HepG2 (cell line): ENCODE measurements around the gene ZSCAN21. TPM values are rescaled to one million over a fixed set of nuclear protein-coding genes. Genes with fewer than 3 reads are reported as not detected.

ENCODE experiments used
- ATAC-seq: fragments of 200-7000 bp; cut with Tn5 transposase; 3 replicates; pipeline ENCODE4 v1.9.1; 2020; ENCODE audit warnings: mild to moderate bottlenecking, moderate library complexity
- BruUV-seq: library from RNA; stranded (reverse); fragments of 400-500 nt; replicated peaks from 2 replicates; lab custom pipeline; 2021; lab: Mats Ljungman, UMichigan
- CTCF ChIA-PET: fragments of 300-600 bp; formaldehyde crosslinking; extraction: SDS; loops from one replicate; lab custom pipeline; 2021; ENCODE audit warnings: low total read pairs, inconsistent platforms, low intra/inter-chr PET ratio; lab: Yijun Ruan, JAX
- POLR2A ChIA-PET: fragments of 350-600 bp; sonication (Branson Sonifier 250); formaldehyde crosslinking; loops from one replicate; lab custom pipeline; 2020; ENCODE audit warnings: antibody characterized with exemption, inconsistent platforms; lab: Yijun Ruan, JAX
- DNase-seq: peaks from one replicate; pipeline ENCODE4 v3.0.0-alpha.2; 2015; ENCODE audit warnings: low spot score
- FAIRE-seq: peaks from 3 replicates; lab custom pipeline; 2011; peaks lifted over from hg19 to GRCh38; lab: Jason Lieb, UNC
- H2AFZ ChIP-seq: one replicate; pipeline ENCODE4 v1.6.1; 2011; ENCODE audit warnings: low read length, inconsistent platforms
- H3K27ac ChIP-seq: fragments of 300-600 bp; 3 replicates; pipeline ENCODE4 v1.8.0; 2011; ENCODE audit warnings: mixed run types, mild to moderate bottlenecking, mixed read lengths, low read length, inconsistent platforms; ENCODE audit not compliant: insufficient read depth; ENCODE audit errors: extremely low read length
- H3K27me3 ChIP-seq, 2 experiments: fragments of 200-600 bp in 1 of 2; 2 replicates in 1 of 2; 3 replicates in 1 of 2; pipeline versions ENCODE4 v1.6.0 to v1.8.0; 2011; ENCODE audit warnings: low read length in 2 of 2, mild to moderate bottlenecking in 2 of 2, moderate library complexity in 2 of 2, inconsistent platforms in 1 of 2; ENCODE audit not compliant: insufficient read depth in 2 of 2, control insufficient read depth in 1 of 2
- H3K36me3 ChIP-seq, 2 experiments: fragments of 200-600 bp in 1 of 2; replicated peaks in 1 of 2; 2 replicates in 1 of 2; 3 replicates in 1 of 2; pipeline versions ENCODE4 v1.5.1 to v1.8.0; 2011; ENCODE audit warnings: low read length in 2 of 2, inconsistent platforms in 1 of 2; ENCODE audit not compliant: insufficient read depth in 2 of 2, control insufficient read depth in 1 of 2
- H3K4me1 ChIP-seq: 2 replicates; pipeline ENCODE4 v1.5.1; 2012; ENCODE audit warnings: low read length, inconsistent platforms; ENCODE audit not compliant: insufficient read depth
- H3K4me2 ChIP-seq: 2 replicates; pipeline ENCODE4 v1.6.0; 2011; ENCODE audit warnings: low read depth, low read length, inconsistent platforms
- H3K4me3 ChIP-seq, 3 experiments: fragments of 200-600 bp in 1 of 3; sonication (generic), shearing (Covaris generic) in 1 of 3; replicated peaks in 1 of 3; 2 replicates each; pipeline ENCODE4 v1.5.1; 2011 to 2016; ENCODE audit warnings: low read length in 3 of 3, inconsistent platforms in 2 of 3, low read depth in 2 of 3, mild to moderate bottlenecking in 2 of 3, control low read depth in 1 of 3, mixed read lengths in 1 of 3; ENCODE audit not compliant: insufficient read depth in 1 of 3
- H3K79me2 ChIP-seq: one replicate; pipeline ENCODE4 v1.6.1; 2011; ENCODE audit warnings: low read length, inconsistent platforms; ENCODE audit not compliant: insufficient read depth
- H3K9ac ChIP-seq: 2 replicates; pipeline ENCODE4 v1.6.0; 2011; ENCODE audit warnings: mild to moderate bottlenecking, low read depth, low read length, inconsistent platforms; ENCODE audit not compliant: insufficient read depth
- H3K9me3 ChIP-seq: 2 replicates; pipeline ENCODE4 v1.5.1; 2012; ENCODE audit warnings: mild to moderate bottlenecking, low read length
- H4K20me1 ChIP-seq: 2 replicates; pipeline ENCODE4 v1.6.0; 2011; ENCODE audit warnings: inconsistent platforms, mild to moderate bottlenecking, low read length, moderate library complexity; ENCODE audit not compliant: insufficient read depth
- HHEX ChIP-seq: IDR thresholded peaks from 2 replicates; pipeline ENCODE4 v1.6.1; 2016; ENCODE audit warnings: control low read depth
- RXRA ChIP-seq: sonication (generic); formaldehyde crosslinking; IDR thresholded peaks from 2 replicates; pipeline ENCODE4 v1.5.1; 2020; ENCODE audit warnings: missing genetic modification reagents
- ZBTB3 ChIP-seq: sonication (generic); formaldehyde crosslinking; IDR thresholded peaks from 2 replicates; pipeline ENCODE4 v1.4.0; 2020; ENCODE audit warnings: low read depth, mild to moderate bottlenecking, moderate library complexity, missing genetic modification reagents, borderline replicate concordance
- ZNF121 ChIP-seq: sonication (generic); formaldehyde crosslinking; IDR thresholded peaks from 2 replicates; pipeline ENCODE4 v1.5.0; 2020; ENCODE audit warnings: mild to moderate bottlenecking, missing genetic modification reagents
- ZNF329 ChIP-seq: sonication (generic); formaldehyde crosslinking; IDR thresholded peaks from 2 replicates; pipeline ENCODE4 v1.9.0; 2021; ENCODE audit warnings: low read depth, mild to moderate bottlenecking, missing genetic modification reagents
- ZNF737 ChIP-seq: sonication (generic); formaldehyde crosslinking; IDR thresholded peaks from 2 replicates; pipeline ENCODE4 v1.5.0; 2020; ENCODE audit warnings: missing genetic modification reagents, mild to moderate bottlenecking, borderline replicate concordance
- ZSCAN29 ChIP-seq: sonication (generic); formaldehyde crosslinking; conservative IDR thresholded peaks from 2 replicates; pipeline ENCODE4 v1.4.0; 2020; ENCODE audit warnings: mild to moderate bottlenecking, missing genetic modification reagents
- WGBS: methylation state at CpG from one replicate; pipeline ENCODE4 v1.1.6; 2017; ENCODE audit warnings: low lambda C conversion rate; 5-methylcytosine and 5-hydroxymethylcytosine counted together
- in situ Hi-C: cut with HindIII; loops from 2 replicates; pipeline ENCODE4 v1.10.0; 2017; ENCODE audit warnings: low pct_unique_long_range_greater_than_20kb; ENCODE audit not compliant: extremely low pct_ligation_motif_present
- intact Hi-C: fragments of 100-400 bp; cut with micrococcal nuclease; formaldehyde crosslinking; loops from one replicate; pipeline ENCODE4 v1.10.0; 2022; ENCODE audit not compliant: unreplicated experiment
- polyA plus RNA-seq, 8 experiments: library from polyadenylated mRNA; depleted of rRNA in 3 of 8; stranded (reverse) in 7 of 8; unstranded in 1 of 8; fragments of >200 nt; fragmentation: Illumina TruSeq in 4 of 8; extraction: Trizol in 4 of 8; gene quantifications; 2 replicates each; pipeline versions ENCODE4 v1.2.1 to v1.2.3, GENCODE V29; 2011 to 2016; ENCODE audit warnings: low read depth in 4 of 8, missing spikeins in 1 of 8, mixed read lengths in 1 of 8; ENCODE audit not compliant: insufficient read depth in 1 of 8
- total RNA-seq, 5 experiments: library from RNA; depleted of rRNA; stranded (reverse); fragments of >200 nt; fragmentation: Illumina TruSeq; extraction: Trizol; gene quantifications; 2 replicates each; pipeline ENCODE4 v1.2.3, GENCODE V29; 2016; ENCODE audit warnings: low read depth in 1 of 5
- TF ChIP-seq, protein P1 (sequence below): sonication (generic); formaldehyde crosslinking; IDR thresholded peaks from 2 replicates; pipeline ENCODE4 v1.4.0; 2020; ENCODE audit warnings: mild to moderate bottlenecking, missing genetic modification reagents
- TF ChIP-seq, protein P2 (sequence below), 2 experiments: sonication (generic) in 1 of 2; formaldehyde crosslinking in 1 of 2; IDR thresholded peaks; 2 replicates each; pipeline versions ENCODE4 v1.4.0 to v1.6.1; 2018 to 2020; ENCODE audit warnings: missing genetic modification reagents in 2 of 2, borderline replicate concordance in 1 of 2, low read depth in 1 of 2, mild to moderate bottlenecking in 1 of 2, missing biosample characterization in 1 of 2
- TF ChIP-seq, protein P3 (sequence below): IDR thresholded peaks from 2 replicates; pipeline ENCODE4 v1.6.1; 2016; ENCODE audit warnings: missing compliant biosample characterization, missing genetic modification reagents, borderline replicate concordance
- TF ChIP-seq, protein P4 (sequence below): sonication (generic); formaldehyde crosslinking; IDR thresholded peaks from 2 replicates; pipeline ENCODE4 v1.4.0; 2020; ENCODE audit warnings: missing genetic modification reagents
- TF ChIP-seq, protein P5 (sequence below): IDR thresholded peaks from 2 replicates; pipeline ENCODE4 v1.6.1; 2018; ENCODE audit warnings: missing genetic modification reagents
- TF ChIP-seq, protein P6 (sequence below): sonication (generic); formaldehyde crosslinking; IDR thresholded peaks from 2 replicates; pipeline ENCODE4 v1.8.0; 2022; ENCODE audit warnings: mild to moderate bottlenecking, missing genetic modification reagents, moderate library complexity

The ZSCAN21 gene
- total and polyA plus RNA-seq, 2 of the 13 experiments (the other 11 are each of a cell fraction or from before 2014, with no cell fraction given) = 7.0 to 10.0 TPM

DNA sequence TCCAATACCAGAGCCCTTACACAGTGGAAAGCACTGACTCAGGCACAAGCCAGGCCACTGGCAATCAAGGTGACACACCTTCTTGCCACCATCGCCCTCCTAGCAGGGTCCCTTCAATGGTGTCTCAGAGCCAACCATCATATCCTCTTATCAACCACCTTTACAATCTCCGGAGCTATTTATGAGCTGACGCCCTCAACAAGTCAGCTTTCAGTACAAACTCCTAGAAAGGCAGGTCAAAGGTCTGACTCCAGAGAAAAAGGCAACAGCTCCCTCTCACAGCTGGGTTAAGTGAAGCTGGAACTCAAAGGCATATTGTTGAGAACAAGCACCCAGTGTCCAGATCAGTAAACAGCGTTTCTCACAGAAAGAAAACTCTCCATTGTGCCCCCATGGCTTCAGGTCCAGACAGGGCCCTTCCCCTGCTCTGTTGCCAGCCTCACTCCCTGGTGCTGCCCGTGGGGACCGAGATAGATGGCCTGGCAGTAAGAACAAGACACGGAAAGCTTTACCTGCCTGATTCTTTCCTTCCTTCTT lies 29.5 kb downstream of the ZSCAN21 start:
- Histone ChIP-seq H3K4me2 (peak overlapping the region; percentile 97), H3K27me3 (no peaks in the 10 kb centered on the region; a peak in 1 of 5 replicates), H3K9me3 (no peaks in the 10 kb centered on the region), H4K20me1 (peaks cover 36% of the 10 kb centered on the region), H3K9ac (peak overlapping the region; percentile 99), H3K27ac (peak overlapping the region; percentile 96), H2AFZ (no peak overlapping the region), H3K4me1 (peaks cover 49% of the 10 kb centered on the region), H3K36me3 (peaks cover 15 to 36% of the 10 kb centered on the region in 2 experiments), H3K79me2 (peaks cover 63% of the 10 kb centered on the region), H3K4me3 (peak overlapping the region; percentile 91 to 99 (median 92); a peak in 5 of 6 replicates)
- intact Hi-C loops = no loop called here
- ChIA-PET CTCF (no interaction called here), POLR2A (interaction anchor here (0.9 to 2.3 kb wide), 14 partner anchors 10 to 160 kb away, joined by 3 to 13 read pairs (median 4); partner anchors contain the start of genes AP4M1, GJC3, MBLAC1 and MCM7)
- FAIRE-seq (peak; percentile 97), ATAC-seq (peak; percentile 73), DNase-seq (peak; percentile 96)
- in situ Hi-C loops = no loop called here
- 8% methylated on average over 7 of the region's 7 CpGs for WGBS
- BruUV-seq = no TSS peak
- TF ChIP-seq, protein P1, sequence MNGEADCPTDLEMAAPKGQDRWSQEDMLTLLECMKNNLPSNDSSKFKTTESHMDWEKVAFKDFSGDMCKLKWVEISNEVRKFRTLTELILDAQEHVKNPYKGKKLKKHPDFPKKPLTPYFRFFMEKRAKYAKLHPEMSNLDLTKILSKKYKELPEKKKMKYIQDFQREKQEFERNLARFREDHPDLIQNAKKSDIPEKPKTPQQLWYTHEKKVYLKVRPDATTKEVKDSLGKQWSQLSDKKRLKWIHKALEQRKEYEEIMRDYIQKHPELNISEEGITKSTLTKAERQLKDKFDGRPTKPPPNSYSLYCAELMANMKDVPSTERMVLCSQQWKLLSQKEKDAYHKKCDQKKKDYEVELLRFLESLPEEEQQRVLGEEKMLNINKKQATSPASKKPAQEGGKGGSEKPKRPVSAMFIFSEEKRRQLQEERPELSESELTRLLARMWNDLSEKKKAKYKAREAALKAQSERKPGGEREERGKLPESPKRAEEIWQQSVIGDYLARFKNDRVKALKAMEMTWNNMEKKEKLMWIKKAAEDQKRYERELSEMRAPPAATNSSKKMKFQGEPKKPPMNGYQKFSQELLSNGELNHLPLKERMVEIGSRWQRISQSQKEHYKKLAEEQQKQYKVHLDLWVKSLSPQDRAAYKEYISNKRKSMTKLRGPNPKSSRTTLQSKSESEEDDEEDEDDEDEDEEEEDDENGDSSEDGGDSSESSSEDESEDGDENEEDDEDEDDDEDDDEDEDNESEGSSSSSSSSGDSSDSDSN = no peak; the same call in 1 of the 2 replicates
- TF ChIP-seq HHEX (CRISPR knock-in tag) (no peak), ZNF121 (no peak), ZNF329 (CRISPR knock-in tag) (no peak), ZBTB3 (CRISPR knock-in tag) (no peak), ZSCAN29 (CRISPR knock-in tag) (0 out of 2 replicates have a peak, but pooled peaks have one; percentile 55), ZNF737 (CRISPR knock-in tag) (no peak), RXRA (CRISPR knock-in tag) (peak; percentile 46; the same call in 1 of the 2 replicates)
- TF ChIP-seq, protein P2, sequence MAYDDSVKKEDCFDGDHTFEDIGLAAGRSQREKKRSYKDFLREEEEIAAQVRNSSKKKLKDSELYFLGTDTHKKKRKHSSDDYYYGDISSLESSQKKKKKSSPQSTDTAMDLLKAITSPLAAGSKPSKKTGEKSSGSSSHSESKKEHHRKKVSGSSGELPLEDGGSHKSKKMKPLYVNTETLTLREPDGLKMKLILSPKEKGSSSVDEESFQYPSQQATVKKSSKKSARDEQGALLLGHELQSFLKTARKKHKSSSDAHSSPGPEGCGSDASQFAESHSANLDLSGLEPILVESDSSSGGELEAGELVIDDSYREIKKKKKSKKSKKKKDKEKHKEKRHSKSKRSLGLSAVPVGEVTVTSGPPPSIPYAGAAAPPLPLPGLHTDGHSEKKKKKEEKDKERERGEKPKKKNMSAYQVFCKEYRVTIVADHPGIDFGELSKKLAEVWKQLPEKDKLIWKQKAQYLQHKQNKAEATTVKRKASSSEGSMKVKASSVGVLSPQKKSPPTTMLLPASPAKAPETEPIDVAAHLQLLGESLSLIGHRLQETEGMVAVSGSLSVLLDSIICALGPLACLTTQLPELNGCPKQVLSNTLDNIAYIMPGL (CRISPR knock-in tag; IDR thresholded peaks at IDR 0.05; ENCODE audit: borderline replicate concordance in 1 of 2, low read depth in 1 of 2) = no peak; a peak in 1 of 4 replicates
- TF ChIP-seq, protein P3, sequence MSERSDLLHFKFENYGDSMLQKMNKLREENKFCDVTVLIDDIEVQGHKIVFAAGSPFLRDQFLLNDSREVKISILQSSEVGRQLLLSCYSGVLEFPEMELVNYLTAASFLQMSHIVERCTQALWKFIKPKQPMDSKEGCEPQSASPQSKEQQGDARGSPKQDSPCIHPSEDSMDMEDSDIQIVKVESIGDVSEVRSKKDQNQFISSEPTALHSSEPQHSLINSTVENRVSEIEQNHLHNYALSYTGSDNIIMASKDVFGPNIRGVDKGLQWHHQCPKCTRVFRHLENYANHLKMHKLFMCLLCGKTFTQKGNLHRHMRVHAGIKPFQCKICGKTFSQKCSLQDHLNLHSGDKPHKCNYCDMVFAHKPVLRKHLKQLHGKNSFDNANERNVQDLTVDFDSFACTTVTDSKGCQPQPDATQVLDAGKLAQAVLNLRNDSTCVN (CRISPR knock-in tag) = peak; percentile 97
- TF ChIP-seq, protein P4, sequence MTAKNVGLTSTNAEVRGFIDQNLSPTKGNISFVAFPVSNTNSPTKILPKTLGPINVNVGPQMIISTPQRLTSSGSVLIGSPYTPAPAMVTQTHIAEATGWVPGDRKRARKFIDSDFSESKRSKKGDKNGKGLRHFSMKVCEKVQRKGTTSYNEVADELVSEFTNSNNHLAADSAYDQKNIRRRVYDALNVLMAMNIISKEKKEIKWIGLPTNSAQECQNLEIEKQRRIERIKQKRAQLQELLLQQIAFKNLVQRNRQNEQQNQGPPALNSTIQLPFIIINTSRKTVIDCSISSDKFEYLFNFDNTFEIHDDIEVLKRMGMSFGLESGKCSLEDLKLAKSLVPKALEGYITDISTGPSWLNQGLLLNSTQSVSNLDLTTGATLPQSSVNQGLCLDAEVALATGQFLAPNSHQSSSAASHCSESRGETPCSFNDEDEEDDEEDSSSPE (CRISPR knock-in tag) = no peak
- TF ChIP-seq, protein P5, sequence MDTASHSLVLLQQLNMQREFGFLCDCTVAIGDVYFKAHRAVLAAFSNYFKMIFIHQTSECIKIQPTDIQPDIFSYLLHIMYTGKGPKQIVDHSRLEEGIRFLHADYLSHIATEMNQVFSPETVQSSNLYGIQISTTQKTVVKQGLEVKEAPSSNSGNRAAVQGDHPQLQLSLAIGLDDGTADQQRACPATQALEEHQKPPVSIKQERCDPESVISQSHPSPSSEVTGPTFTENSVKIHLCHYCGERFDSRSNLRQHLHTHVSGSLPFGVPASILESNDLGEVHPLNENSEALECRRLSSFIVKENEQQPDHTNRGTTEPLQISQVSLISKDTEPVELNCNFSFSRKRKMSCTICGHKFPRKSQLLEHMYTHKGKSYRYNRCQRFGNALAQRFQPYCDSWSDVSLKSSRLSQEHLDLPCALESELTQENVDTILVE (CRISPR knock-in tag) = peak; percentile 42; the same call in 1 of the 2 replicates
- TF ChIP-seq, protein P6, sequence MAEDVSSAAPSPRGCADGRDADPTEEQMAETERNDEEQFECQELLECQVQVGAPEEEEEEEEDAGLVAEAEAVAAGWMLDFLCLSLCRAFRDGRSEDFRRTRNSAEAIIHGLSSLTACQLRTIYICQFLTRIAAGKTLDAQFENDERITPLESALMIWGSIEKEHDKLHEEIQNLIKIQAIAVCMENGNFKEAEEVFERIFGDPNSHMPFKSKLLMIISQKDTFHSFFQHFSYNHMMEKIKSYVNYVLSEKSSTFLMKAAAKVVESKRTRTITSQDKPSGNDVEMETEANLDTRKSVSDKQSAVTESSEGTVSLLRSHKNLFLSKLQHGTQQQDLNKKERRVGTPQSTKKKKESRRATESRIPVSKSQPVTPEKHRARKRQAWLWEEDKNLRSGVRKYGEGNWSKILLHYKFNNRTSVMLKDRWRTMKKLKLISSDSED (CRISPR knock-in tag) = no peak
